HG03097 (cell line): ENCODE data around the gene NUBPL.
"Not testable (repeated sequence)": the region's sequence is repeated elsewhere in the genome, so short reads cannot be mapped to it uniquely, and the experiment has no call there.

Experiments
- ATAC-seq: cut with Tn5 transposase; IDR thresholded peaks from one replicate; pipeline ENCODE4 v1.9.1; 2021; ENCODE audit not compliant: unreplicated experiment, low FRiP score

Gene NUBPL

GRCh38 chr14:31660728-31661127, 99.5 kb downstream of the NUBPL start:
- ATAC-seq = no peak

GRCh38 chr14:31668348-31668747, 107.1 kb downstream of the NUBPL start:
- no peak for ATAC-seq

GRCh38 chr14:31672709-31673108, 111.5 kb downstream of the NUBPL start:
- no peak for ATAC-seq

GRCh38 chr14:31677052-31677451, 115.8 kb downstream of the NUBPL start:
- no peak for ATAC-seq

GRCh38 chr14:31677630-31678029, 116.4 kb downstream of the NUBPL start:
- no peak for ATAC-seq

GRCh38 chr14:31678421-31679249, 117.4 kb downstream of the NUBPL start:
- ATAC-seq = no peak

- no peak for ATAC-seq
Measured at GRCh38 chr14:31682768-31683167, 121.6 kb downstream of the NUBPL start.

- ATAC-seq = no peak
Measured at GRCh38 chr14:31687726-31688125, 126.5 kb downstream of the NUBPL start.

GRCh38 chr14:31690056-31690455, 128.9 kb downstream of the NUBPL start:
- no peak for ATAC-seq

- no peak for ATAC-seq
Measured at GRCh38 chr14:31692376-31692781, 131.2 kb downstream of the NUBPL start.

GRCh38 chr14:31696378-31696777, 135.2 kb downstream of the NUBPL start:
- ATAC-seq = no peak

- ATAC-seq = no peak
Measured at GRCh38 chr14:31699809-31700208, 138.6 kb downstream of the NUBPL start.

- ATAC-seq = no peak
Measured at GRCh38 chr14:31700282-31701074, 139.3 kb downstream of the NUBPL start.

- no peak for ATAC-seq
Measured at GRCh38 chr14:31702130-31702529, 140.9 kb downstream of the NUBPL start.

GRCh38 chr14:31703056-31703455, 141.9 kb downstream of the NUBPL start:
- ATAC-seq = no peak

- ATAC-seq = no peak
Measured at GRCh38 chr14:31705731-31706130, 144.5 kb downstream of the NUBPL start.

GRCh38 chr14:31708661-31709060, 147.5 kb downstream of the NUBPL start:
- ATAC-seq = not testable (repeated sequence)

- no peak for ATAC-seq
Measured at GRCh38 chr14:31712244-31713127, 151.3 kb downstream of the NUBPL start.

- no peak for ATAC-seq
Measured at GRCh38 chr14:31716208-31716607, 155.0 kb downstream of the NUBPL start.

GRCh38 chr14:31717294-31718085, 156.3 kb downstream of the NUBPL start:
- no peak for ATAC-seq
